Fibroblast of upper back skin (primary cell): ENCODE measurements around the gene MAD2L1.

Experiments
- DNase-seq: peaks from one replicate; pipeline ENCODE4 v3.0.0-alpha.2; 2013

The MAD2L1 gene

GRCh38 chr4:120056246-120056645 is 10.4 kb downstream of the MAD2L1 start:
- peak; percentile 47 for DNase-seq

GRCh38 chr4:120055795-120056194 is 10.9 kb downstream of the MAD2L1 start:
- no peak for DNase-seq

DNA sequence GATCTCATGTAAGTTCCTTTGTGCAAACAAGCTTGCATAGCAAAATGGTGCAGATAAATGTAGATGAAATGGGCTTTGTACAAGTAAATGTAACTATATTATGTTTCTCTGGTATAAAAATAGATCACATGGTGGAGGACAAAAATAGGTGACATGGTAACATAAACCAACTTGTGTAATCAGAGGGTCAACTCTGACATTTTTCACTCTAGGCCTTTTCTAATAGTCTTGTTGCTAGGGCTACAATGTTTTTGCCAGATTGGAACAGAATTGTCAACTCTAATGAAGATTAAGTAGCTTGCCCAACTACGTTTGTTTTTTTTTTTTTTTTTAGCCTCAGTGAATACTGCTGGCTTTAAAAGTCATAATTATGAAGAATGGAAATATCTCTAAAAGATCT is 11.5 kb downstream of the MAD2L1 start:
- DNase-seq: no peak

GRCh38 chr4:120053911-120054310 is 12.7 kb downstream of the MAD2L1 start:
- no peak for DNase-seq

DNA sequence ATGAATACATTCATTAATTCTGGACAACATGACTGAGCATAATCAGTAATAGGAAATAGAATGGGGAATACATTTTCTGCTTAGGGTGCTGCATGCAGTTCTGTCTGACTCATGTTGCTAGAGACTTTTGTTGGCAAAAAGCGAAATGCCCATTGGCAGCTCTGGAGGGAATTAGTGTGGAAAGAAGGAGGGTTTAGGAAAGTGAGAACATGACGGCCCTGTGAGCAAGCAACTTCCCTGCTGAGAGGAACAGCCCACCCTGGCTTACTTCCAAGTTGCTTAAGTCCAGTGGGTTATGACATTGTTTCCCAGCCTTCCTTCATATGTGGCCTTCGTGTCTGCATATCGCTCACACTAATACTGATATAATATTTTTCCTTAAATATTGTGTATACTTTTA is 13.8 kb downstream of the MAD2L1 start:
- peak; percentile 91 for DNase-seq

DNA sequence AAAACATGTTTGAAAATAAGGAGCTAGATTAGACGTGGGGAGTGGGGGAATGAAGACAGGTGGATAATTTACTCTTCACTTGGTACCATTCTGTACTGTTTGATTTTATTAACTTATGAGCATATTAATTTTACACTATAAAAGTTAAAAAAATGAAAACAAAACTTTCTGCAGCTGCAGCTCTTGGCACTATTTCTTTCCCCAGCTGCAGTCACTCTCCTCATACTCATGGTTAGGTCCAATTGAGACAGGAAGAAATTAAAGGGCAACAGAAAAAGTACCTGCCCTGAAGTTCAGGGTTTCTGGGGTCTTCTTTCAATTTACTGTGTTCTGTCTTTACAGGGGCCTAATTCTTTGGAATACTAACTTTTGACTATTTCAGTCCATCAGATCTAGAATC is 15.4 kb downstream of the MAD2L1 start:
- DNase-seq: no peak

DNA sequence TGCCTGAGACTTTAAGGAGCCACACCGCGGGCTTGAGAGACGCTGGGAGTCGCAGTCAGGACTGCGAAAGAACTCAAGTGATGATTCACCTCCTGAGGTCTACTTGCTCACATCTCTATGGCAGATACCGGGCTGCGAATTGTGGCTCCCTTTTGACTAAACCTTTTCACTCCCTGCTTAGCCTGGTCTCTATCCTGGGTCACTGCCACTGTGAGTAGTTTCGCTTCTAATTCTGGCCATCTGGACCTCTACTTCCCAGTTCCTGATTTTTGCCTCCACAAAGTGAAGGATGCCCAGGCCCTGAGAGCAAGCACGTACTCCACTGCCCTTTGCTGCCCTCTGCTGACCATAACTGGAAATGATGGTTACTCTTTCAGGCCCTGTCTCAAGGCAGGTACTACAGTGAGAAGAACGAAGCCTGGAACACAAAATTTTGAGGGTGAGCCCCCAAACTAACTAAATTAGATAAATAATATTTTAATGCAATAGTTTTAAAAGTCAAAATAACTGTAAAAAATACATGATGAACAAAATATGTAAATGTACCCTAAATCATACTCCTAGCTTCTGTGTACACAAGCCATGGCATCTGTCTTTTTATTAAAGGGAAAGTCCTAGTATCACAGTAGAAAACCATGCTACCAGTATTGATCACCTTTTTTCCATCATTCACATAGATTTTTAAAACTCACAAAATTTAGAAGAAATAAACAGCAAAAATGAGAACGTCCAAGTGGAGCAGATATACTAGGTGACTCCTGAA is 16.7 kb downstream of the MAD2L1 start:
- DNase-seq: peak; percentile 82

DNA sequence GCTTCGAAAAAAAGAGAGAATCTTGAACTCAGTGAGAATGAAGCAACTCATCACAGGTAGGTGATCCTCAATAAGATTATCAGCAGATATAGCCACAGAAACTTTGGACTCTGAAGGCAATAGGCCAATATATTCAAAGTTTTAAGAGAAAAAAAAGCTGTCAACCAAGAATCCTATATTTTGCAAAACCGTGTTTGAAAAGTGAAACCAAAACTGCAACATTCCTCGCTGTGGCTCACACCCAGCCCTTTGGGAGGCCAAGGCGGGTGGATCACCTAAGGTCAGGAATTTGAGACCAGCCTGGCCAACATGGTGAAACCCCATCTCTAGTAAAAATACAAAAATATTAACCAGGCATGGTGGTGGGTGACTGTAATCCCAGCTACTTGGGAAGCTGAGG is 22.8 kb downstream of the MAD2L1 start:
- no peak for DNase-seq

- DNase-seq: no peak
Observed at GRCh38 chr4:120037411-120037810, 29.2 kb downstream of the MAD2L1 start.

DNA sequence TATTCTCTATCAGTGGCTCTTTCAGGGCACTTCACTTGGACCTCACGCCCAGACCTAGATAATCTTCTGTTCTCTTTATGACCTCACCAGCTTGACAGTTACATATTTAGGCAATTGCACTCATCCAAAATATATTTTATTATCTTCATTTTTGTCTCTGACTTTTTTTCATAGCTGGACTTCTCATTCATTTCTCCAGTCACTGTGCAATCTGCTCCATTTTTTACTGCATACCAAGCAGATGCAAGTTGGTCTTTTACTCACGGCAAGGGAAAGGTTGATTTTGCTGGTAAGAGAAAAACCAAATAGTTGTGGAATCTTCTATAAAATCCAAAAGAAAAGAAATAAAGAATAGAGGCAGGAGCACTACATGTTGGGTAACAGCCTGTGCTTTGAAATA is 31.7 kb downstream of the MAD2L1 start:
- no peak for DNase-seq

GRCh38 chr4:120026853-120027252 is 39.8 kb downstream of the MAD2L1 start:
- DNase-seq: no peak

DNA sequence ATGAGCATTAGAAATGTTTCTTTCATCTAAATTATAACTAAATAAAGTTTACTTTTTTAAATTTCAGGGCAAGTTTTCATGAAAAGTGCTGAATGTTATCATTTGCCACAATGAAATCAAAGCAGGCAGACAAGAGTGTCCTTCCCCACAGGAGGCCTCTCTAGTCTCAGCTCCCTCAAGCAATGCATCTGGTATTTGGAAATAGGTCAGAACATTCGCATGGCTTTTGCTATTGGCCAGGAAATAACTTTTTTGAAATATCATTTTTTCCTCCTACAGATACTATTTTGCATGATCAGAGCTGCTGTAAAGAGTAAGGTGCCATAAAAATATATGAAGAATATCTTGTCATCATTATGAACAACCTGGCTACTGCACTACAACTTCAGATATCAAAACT is 41.1 kb downstream of the MAD2L1 start:
- DNase-seq: no peak

GRCh38 chr4:120018786-120019185 is 47.9 kb downstream of the MAD2L1 start:
- DNase-seq: peak; percentile 57

DNA sequence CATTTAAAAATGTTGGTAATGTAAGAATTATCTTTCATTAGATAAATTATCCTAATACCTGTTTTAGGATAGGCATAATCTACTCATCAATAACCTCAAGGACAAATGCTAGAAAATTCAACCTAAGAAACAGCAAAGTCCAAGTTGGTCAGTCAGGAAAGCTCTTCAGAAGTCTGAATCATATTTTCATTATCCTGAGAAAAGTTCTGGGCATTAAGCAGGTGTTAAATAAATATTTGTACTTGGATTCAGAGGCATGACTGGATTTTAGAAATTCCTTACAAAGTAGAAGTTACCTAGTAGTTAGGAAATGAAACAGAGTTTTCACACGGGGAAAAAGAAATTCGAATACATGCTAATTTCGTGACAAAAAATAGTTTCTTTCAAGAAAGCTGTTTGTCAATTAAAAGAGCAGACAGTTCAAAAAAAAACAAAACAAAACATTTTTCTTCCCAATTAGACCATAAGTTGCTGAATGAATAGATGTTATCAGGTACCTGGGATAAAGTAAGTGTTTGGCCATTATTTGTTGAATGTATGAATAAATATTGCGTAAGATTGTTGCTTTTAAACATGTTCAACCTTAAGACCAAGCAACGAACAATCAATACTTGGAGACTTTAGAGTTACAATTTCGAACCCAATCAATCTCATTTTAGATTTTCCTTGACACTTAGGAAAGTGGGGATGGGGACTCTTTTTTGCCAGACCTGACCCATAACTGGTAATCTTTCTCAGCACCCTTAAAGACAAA is 48.5 kb downstream of the MAD2L1 start:
- DNase-seq: no peak

DNA sequence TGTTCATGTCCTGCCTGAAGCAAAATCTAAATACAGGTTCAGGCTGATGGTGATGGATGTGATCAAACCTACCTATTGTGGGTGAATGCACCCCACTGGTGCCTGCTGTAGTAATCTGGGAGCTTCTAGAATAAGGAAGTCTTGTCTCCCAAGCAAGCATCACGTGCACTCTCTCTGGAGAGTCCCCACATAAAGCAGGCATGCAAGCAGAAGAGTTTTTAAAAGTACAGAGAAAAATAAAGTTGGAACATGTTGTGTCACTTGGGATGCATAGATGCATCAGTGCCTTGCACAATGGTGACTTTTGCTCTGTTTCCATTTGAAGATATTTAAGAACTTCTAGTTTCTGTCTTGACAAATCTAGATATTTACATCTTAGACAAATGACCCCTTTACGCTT is 54.9 kb downstream of the MAD2L1 start:
- DNase-seq: no peak

DNA sequence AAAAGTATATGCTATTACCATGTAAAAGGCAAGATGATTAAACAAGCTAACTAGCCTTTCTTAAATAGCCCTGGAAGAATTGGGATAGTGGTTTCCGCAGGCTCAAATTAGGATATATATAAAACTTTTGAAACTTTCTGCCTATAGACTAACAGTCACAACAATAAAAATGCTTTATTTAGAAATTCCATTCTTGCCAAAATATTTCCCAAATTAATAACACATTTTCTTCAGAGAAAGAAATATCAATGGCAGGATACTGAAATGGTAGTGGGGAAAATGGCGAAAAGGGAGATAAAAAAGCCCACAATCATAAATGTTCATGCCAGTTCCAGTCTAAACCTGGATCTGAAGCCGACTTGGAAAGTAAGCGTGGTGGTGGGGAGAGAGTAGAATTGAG is 56.0 kb downstream of the MAD2L1 start:
- DNase-seq: no peak

GRCh38 chr4:120009731-120010130 is 56.9 kb downstream of the MAD2L1 start:
- peak; percentile 26 for DNase-seq

DNA sequence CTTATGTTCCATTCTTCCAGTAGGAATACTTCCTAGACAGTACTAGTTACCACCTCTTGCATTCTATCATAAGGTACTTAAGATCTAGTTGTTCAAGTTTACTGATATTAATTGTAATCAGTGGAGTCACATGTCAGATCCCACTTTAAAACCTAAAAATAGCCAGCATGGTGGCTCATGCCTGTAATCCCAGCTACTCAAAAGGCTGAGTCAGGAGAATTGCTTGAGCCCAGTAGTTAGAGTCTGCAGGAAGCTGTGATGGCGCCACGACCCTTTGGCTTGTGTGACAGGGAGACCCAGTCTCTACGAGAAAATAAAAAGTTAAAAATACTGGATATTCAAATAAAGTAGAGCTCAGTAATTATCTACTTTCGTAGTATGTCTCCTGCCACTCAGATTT is 57.7 kb downstream of the MAD2L1 start:
- no peak for DNase-seq

DNA sequence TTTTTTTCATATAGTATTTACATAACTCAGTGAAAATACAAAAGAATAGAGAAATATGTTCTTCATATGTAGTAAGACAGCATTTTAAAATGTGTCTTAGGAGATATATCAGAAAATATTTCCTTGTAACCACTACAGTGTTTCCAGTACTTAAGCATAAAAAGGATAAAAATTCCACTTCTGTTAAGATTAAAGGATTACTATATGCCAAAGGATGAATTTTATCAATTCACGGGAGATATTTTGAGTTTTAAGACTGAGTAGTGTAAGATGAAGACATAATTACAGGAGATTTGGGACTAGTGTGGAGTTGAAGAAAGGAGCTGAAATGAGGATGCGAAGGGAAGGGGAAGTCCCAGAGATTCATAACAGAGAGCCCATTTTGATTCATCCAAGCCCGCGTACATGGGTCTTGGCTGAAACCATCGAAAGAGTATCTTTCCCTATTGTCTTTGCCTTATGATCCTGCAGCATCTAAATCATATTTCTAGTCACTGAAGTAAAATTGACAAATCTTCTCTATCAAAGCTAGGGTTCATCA is 58.7 kb downstream of the MAD2L1 start:
- DNase-seq: no peak

GRCh38 chr4:120007191-120007871 is 59.3 kb downstream of the MAD2L1 start:
- peak; percentile 94 for DNase-seq
